WTC11 (cell line): ENCODE data around the gene TMEM236.

Source experiments
- ARID4B ChIP-seq: sonication (generic); formaldehyde crosslinking; IDR thresholded peaks from 2 replicates; pipeline ENCODE4 v1.8.0; 2023; ENCODE audit warnings: missing genetic modification reagents, mild to moderate bottlenecking, borderline replicate concordance
- CTCF ChIP-seq: fragments of 200-600 bp; IDR thresholded peaks from 2 replicates; pipeline ENCODE4 v1.8.0; 2022; ENCODE audit warnings: antibody characterized with exemption
- E2F4 ChIP-seq: sonication (generic); formaldehyde crosslinking; IDR thresholded peaks from 2 replicates; pipeline ENCODE4 v1.8.1; 2022; ENCODE audit warnings: low read depth, mild to moderate bottlenecking, moderate library complexity, missing genetic modification reagents, borderline replicate concordance
- EMX1 ChIP-seq: fragments of 250-450 bp; sonication (Bioruptor Pico); IDR thresholded peaks from 2 replicates; pipeline ENCODE4 v1.8.0; 2021; ENCODE audit warnings: mild to moderate bottlenecking
- ESRRA ChIP-seq: sonication (generic); formaldehyde crosslinking; IDR thresholded peaks from 2 replicates; pipeline ENCODE4 v1.8.1; 2022; ENCODE audit warnings: mild to moderate bottlenecking, missing genetic modification reagents, borderline replicate concordance
- HMGA2 ChIP-seq: fragments of 250-450 bp; sonication (Bioruptor Pico); IDR thresholded peaks from 2 replicates; pipeline ENCODE4 v1.4.0; 2021; ENCODE audit warnings: mild to moderate bottlenecking, moderate library complexity
- IRF2 ChIP-seq: sonication (generic); formaldehyde crosslinking; IDR thresholded peaks from 2 replicates; pipeline ENCODE4 v1.8.0; 2022; ENCODE audit warnings: low read depth, missing genetic modification reagents, borderline replicate concordance
- MAX ChIP-seq: sonication (generic); formaldehyde crosslinking; IDR thresholded peaks from 2 replicates; pipeline ENCODE4 v1.8.0; 2022; ENCODE audit warnings: mild to moderate bottlenecking, missing genetic modification reagents
- NR3C1 ChIP-seq: sonication (generic); formaldehyde crosslinking; conservative IDR thresholded peaks from 2 replicates; pipeline ENCODE4 v1.8.1; 2023; ENCODE audit warnings: low read depth, mild to moderate bottlenecking, missing genetic modification reagents
- RELA ChIP-seq: sonication (generic); formaldehyde crosslinking; IDR thresholded peaks from 2 replicates; pipeline ENCODE4 v1.8.1; 2022; ENCODE audit warnings: missing genetic modification reagents, mild to moderate bottlenecking, borderline replicate concordance
- SP1 ChIP-seq: sonication (generic); formaldehyde crosslinking; conservative IDR thresholded peaks from 2 replicates; pipeline ENCODE4 v1.8.1; 2022; ENCODE audit warnings: missing genetic modification reagents
- TEAD4 ChIP-seq: sonication (generic); formaldehyde crosslinking; IDR thresholded peaks from 2 replicates; pipeline ENCODE4 v1.8.0; 2022; ENCODE audit warnings: mild to moderate bottlenecking, missing genetic modification reagents
- ZNF121 ChIP-seq: sonication (generic); formaldehyde crosslinking; IDR thresholded peaks from 2 replicates; pipeline ENCODE4 v1.8.0; 2023; ENCODE audit warnings: missing genetic modification reagents
- ZSCAN18 ChIP-seq: fragments of 250-450 bp; sonication (Bioruptor Pico); IDR thresholded peaks from 2 replicates; pipeline ENCODE4 v2.1.2; 2022; ENCODE audit warnings: mild to moderate bottlenecking, moderate library complexity

- TF ChIP-seq MAX (CRISPR knock-in tag) (no peak), ESRRA (CRISPR knock-in tag) (no peak), CTCF (no peak), ZNF121 (no peak), HMGA2 (CRISPR knock-in tag) (no peak), IRF2 (CRISPR knock-in tag) (no peak), SP1 (no peak), EMX1 (CRISPR knock-in tag) (no peak), E2F4 (CRISPR knock-in tag) (no peak), TEAD4 (CRISPR knock-in tag) (no peak), ZSCAN18 (CRISPR knock-in tag) (no peak), ARID4B (CRISPR knock-in tag) (no peak), NR3C1 (CRISPR knock-in tag) (no peak), RELA (CRISPR knock-in tag) (no peak)
Measured at GRCh38 chr10:17808971-17809841, 57.2 kb downstream of the TMEM236 start, which contains the start of gene MRC1.
